GM19043 (cell line): ENCODE results near the gene HOXD13.
A peak's percentile ranks its signal among the peaks of the same experiment; 100 is the strongest.

Source experiments
- ATAC-seq: cut with Tn5 transposase; IDR thresholded peaks from one replicate; pipeline ENCODE4 v1.9.1; 2021; ENCODE audit warnings: low read depth; ENCODE audit not compliant: unreplicated experiment

HOXD13 gene

GRCh38 chr2:176130147-176130956 is 37.8 kb downstream of the HOXD13 start:
- ATAC-seq: no peak

DNA sequence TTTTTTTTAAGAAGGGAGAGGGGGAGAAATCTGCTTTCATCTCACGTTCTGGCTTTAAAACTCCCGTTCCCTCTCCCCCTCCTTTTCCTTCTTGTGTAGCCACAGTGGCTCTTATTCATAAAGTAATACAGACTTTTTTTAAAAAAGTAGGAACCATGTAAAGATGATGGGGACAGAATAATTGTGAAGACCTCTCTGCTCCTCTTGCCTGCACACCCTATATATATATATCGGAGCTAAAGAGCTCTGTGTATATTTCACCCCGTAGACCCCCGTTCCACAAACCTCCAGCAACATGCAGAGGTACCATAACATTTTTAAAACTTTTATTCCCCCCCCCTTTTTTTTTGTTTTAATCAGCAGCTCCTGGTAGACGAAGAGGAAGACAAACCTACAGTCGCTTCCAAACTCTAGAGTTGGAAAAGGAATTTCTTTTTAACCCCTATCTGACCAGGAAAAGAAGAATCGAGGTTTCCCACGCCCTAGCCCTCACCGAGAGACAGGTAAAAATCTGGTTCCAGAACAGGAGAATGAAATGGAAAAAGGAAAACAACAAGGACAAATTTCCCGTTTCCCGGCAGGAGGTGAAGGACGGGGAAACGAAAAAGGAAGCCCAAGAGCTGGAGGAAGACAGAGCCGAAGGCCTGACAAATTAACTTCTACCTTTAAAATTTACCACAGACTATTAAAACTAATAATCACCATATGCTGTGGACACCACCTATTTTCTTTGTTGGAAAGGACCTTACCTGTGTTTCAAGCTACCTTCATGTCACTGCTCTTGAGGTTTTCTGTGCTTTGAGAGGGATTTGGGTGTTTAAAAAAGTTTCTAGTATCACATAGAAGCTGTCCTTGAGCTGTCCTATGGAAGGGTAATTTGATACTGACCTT is 38.7 kb downstream of the HOXD13 start:
- no peak for ATAC-seq

DNA sequence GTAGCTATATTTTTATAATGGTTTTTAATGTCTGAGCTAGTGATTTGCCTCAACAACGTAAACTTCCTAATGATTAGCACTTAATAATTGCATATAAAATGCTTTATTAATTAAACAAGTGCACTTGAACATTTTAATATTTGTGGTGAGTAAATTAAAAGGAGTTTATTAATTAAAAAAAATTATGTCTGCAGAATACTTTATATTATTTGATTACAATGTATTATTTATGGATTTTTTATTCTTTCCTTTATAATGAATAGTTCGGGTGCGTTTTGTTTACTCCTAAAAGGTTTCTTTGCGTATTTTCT is 39.3 kb downstream of the HOXD13 start:
- ATAC-seq: no peak

DNA sequence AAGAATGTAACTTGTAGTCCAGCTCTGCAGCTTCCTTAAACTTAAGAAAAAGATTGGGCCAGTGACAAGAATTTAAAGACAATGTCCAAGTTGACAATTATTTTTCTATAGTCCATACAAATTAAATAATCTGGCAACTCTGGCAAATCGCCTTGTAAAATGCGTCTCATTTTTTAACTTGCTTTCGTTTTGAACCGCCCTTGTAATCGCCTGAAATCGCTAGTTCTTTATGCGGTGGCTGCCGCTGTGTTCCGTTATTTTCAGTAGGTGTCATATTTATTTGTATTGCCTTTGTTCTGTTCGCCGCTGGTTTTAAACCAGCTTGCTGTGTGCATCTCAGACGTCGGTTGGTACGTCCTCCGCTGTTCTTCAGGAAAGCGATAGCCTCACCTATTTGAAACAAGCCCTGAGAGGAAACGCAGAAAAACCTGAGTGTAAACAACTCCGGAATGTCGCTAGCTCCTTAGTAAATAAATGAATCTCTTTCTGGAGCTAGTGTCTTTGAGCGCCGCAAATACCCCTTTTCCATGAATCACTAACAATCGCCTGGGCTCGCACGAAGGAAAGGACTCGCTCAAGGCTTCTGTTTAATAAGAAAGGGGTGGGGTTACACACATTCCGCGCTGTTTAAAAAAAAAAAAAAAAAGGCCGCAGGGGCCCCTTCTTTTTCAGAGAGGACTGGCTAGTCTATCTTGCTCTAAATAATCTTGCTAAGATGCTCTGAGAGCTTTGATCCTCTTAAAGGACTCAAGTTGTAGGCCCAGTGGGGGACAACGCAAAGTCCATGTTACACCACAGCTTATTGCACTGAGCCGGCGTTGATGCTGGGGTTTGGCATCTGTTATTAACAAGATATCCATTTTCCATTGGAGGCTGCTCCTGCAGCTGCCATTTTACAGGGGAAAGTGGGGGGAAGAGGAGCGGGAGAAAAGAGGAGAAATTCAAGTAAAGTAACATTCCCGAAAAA is 40.0 kb downstream of the HOXD13 start:
- ATAC-seq: no peak

- ATAC-seq: no peak
These were observed 40.9 kb downstream of the HOXD13 start for GRCh38 chr2:176133389-176133788.

DNA sequence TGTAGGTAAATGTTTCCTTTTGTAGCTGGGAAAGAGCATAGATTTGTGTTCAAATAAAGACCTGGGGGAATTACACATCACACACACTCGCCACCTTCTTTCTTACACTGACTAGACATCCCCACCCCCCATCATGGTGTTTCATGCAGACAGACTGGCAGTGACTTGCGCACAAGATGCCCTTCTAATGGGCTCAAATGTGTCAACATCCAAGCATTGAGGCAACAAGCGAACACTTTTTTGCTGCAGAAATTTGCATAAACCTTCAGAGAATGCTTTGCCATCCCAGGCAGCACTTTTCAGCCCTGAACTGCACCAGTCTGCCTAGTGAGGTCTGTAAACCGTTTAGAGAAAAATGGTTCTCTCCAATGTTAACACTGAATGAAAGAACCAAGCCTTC is 41.5 kb downstream of the HOXD13 start:
- ATAC-seq: no peak

- ATAC-seq: no peak
These were observed 42.5 kb downstream of the HOXD13 start for GRCh38 chr2:176135035-176135440.

DNA sequence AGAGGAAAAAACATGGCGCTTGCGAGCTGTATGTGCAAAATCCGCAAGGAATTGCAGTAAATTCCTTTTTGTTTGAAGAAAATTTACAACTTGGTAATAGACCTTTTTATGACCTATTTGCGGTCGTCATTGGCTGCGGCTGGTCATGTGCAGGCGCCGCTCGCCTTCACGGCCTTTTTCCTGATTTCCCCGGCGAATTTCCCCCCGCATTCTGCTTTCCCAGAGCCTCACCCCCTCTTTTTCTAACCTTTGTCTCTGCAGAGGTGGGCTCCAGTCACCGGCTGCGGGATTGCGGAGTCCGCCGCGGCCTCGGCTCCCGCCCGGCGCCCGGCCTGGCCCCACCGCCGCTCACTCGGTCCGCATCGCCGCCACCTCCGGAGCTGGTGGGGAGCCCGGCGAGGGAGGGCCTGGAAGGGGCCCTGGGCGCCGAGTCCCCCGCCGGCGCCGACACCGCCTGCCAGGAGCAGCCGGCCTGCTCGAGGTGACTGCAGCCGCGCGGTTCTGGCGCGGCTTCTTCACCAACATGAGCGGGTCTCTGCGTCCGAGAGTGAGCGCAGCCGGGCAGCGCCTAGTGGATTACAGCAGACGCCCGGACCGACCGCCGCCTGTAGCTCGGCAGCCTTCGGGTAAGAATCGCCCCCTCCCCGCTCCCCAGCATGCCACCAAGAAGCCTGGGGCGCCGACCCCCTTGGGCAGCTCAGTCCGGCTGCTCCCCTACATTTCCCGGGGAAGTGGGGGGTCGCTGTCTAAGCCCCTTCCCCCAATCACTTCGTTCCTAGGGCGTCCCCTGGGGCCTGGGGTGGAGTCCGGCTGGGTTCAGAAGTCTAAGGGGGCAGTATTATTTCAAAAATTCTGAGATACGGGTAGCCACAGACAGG is 44.1 kb downstream of the HOXD13 start:
- no peak for ATAC-seq

DNA sequence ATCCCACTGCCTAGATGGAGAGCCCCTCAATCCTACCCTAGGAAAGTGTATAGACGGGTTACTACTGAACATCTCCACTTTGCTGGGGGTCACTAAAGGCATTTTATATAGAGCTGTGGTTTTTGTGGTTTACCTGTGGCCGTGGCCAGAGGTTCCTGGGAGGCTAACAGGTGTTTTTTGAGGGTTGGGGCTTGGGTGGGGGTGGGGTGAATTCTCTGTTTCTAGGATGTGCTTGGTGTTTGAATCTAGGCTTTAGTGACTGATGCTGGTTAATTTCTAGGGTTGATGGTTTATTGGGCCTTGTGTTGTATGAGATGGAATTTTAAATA is 44.7 kb downstream of the HOXD13 start:
- ATAC-seq: no peak

- ATAC-seq: no peak
These were observed 45.4 kb downstream of the HOXD13 start for GRCh38 chr2:176137906-176138305.

DNA sequence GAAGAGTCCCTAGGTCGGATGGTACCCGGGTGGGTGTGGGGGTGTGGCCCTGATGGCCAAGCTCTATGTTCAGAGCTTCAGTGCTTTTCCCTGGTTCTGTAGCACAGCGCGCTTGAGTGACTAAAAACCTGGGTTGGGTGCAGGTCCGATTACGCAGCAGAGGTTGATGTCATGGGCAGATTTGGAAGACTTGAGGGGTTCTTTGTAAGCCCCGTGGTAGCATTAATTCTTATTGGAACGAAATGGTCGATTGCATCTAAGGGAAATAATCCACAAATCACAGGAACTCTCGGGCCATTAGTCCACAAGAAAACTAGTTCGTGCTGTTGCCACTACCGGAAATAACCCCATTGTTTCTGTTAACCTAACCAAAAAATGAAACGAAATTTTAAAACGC is 46.0 kb downstream of the HOXD13 start:
- ATAC-seq: no peak

- no peak for ATAC-seq
These were observed 46.6 kb downstream of the HOXD13 start for GRCh38 chr2:176138923-176139660.

DNA sequence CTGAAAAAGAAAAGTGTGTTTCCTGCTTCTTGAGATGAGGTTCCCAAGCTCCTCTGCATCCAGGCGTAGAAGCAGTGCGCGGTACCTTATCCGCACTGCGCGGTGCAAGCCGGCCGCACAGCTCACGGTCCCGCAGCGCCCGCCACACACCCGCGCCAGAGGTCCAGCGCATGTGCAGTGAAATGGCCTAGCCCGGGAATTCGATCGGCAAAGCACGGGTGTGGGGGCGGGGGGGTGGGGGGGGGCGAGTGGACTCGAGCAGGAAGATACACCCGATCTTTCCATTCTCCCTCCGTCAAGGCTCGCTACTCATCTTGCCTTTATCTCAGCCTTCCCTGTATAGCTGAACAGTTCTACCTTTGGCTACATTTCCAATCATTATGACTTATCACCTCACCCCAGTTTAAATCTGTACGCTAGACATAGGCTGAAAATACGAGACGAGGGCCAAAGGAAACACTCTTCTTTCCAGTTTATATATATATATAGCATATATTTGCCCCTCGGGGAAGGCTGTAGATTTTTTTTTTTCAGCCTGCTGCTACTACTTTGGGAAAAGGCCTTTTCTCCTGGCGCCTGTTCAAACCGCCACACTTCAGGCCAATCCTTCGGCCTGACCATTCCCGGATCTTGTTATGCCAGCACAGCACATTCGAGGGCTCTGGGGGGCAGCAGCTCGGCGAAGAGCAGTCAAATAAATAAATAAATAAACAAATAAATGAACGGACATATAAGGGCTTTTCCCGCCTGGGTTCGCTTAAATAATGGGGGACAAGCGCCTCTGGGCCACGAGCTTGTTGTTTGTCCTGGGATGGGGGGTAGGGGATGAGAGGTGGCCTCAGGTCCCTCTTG is 47.4 kb downstream of the HOXD13 start:
- no peak for ATAC-seq

DNA sequence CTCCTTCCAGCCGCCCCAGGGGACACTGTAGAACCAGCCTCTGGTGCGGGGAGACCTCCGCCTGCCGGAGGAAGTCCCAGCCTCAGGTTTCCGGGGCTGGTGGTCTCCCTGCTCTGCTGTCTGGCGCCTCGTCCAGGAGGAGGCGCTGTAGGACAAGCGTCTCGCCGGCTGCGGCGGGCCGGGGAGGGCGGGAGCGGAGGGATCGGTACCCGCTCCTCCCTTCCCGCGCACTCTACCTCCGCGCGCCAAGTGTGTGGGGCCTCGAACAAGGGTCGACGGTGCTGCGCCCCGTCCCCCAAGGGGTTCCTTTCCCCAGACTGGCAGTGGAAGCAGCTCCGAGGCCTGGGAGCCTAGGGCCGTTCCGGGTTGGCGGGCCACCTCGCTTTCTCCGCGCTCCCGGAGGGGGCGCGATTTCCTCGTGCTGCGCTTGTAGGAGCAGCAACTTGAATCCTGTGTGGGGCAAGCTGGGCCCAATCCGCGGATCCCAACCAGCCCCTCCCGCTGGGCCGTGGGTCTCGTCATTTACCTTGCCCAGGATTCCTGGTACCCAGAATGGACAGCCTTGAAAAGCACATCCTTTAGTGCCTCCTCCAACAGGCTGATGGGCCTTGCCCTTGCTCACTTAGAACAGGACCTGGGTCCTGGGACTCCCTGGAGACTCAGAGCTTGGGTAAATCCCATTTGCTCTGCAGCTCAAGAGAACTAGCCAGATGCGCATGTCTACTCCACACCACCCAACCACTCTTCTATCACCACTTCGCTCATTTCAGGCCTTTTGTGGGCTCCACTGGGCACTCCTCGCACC is 48.2 kb downstream of the HOXD13 start:
- peak; percentile 81 for ATAC-seq

DNA sequence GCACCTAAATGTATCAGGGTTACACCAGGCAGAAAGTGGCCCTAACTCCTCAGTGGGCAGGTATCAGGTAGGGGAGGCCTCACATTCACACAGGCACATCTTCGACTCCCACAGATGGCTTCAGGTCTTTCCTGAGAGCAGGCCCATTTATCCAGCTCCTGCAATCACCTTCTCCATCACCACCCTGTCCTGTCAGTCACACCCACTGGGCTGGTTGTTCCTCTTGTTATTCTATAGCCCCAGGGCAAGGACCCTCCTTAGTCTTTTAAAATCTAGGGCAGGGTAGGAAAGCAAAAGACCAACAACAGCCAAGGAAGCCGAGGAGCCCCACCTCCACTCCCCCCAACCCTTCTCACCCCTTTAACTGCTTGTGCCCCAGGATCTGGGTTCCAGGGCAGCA is 49.8 kb downstream of the HOXD13 start:
- no peak for ATAC-seq
